Mammary epithelial cell (primary cell): Measurements from ENCODE around the gene METTL25B.

Source experiments
- EZH2 ChIP-seq: IDR thresholded peaks from 2 replicates; pipeline ENCODE4 v1.6.1; 2012; ENCODE audit warnings: low read length, inconsistent platforms, borderline replicate concordance
- TF ChIP-seq, protein P1 (sequence below), 2 donors: IDR thresholded peaks in 1 of 2; conservative IDR thresholded peaks in 1 of 2; 2 replicates each; pipeline ENCODE4 v1.5.1; 2011 to 2012; ENCODE audit warnings: inconsistent platforms in 2 of 2, low read length in 2 of 2, mild to moderate bottlenecking in 2 of 2, control low read depth in 1 of 2, low read depth in 1 of 2; ENCODE audit not compliant: insufficient read depth in 1 of 2; ENCODE audit errors: extremely low read depth in 1 of 2

- TF ChIP-seq, protein P1, sequence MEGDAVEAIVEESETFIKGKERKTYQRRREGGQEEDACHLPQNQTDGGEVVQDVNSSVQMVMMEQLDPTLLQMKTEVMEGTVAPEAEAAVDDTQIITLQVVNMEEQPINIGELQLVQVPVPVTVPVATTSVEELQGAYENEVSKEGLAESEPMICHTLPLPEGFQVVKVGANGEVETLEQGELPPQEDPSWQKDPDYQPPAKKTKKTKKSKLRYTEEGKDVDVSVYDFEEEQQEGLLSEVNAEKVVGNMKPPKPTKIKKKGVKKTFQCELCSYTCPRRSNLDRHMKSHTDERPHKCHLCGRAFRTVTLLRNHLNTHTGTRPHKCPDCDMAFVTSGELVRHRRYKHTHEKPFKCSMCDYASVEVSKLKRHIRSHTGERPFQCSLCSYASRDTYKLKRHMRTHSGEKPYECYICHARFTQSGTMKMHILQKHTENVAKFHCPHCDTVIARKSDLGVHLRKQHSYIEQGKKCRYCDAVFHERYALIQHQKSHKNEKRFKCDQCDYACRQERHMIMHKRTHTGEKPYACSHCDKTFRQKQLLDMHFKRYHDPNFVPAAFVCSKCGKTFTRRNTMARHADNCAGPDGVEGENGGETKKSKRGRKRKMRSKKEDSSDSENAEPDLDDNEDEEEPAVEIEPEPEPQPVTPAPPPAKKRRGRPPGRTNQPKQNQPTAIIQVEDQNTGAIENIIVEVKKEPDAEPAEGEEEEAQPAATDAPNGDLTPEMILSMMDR (conservative IDR thresholded peaks at IDR 0.05 in 1 of 2, IDR thresholded peaks at IDR 0.05 in 1 of 2; ENCODE audit: extremely low read depth in 1 of 2, insufficient read depth in 1 of 2, low read depth in 1 of 2, low read length in 2 of 2): no peak
- no peak for TF ChIP-seq EZH2
Measured at GRCh38 chr1:156749419-156750118, 21.3 kb downstream of the METTL25B start.
